NCI-H345 treated with DMSO at 0.1 percent for 48 hours (cell line): ENCODE results near the gene SDF4.
A peak's percentile ranks its signal among the peaks of the same experiment; 100 is the strongest.

ENCODE experiments used
- DNase-seq: peaks from one replicate; lab custom pipeline; 2025; ENCODE audit not compliant: unreplicated experiment; lab: John Stamatoyannopoulos, UW

SDF4 gene

DNA sequence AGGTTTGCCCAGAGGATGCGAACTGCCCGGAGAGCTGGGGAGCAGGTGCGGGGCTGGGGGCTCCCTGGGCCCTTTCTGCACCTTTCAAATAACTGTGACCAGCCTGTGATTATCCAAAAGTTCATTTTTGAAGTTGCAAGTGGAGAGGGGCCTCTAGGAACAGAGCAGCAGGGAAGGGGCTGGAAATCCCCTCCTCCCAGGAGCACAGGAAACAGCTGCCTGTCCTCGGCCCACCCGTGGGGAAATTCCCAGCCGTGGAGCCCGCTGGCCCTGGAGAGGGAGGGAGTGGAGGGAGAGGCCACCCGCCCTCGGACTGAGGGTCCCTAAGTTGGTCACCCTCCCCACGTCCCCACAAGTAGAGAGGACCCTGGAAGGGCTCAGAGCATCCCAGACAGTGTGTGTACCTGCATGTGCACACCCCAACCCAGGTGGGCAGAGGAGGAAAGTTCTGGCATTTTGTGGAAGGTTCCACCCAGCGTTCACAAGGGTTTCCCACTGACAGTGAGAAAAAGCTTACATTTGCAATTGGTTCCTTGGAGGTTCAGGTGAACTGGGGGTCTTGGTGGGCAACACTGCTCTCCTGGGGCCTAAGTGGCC lies 16.6 kb downstream of the SDF4 start:
- no peak for DNase-seq

DNA sequence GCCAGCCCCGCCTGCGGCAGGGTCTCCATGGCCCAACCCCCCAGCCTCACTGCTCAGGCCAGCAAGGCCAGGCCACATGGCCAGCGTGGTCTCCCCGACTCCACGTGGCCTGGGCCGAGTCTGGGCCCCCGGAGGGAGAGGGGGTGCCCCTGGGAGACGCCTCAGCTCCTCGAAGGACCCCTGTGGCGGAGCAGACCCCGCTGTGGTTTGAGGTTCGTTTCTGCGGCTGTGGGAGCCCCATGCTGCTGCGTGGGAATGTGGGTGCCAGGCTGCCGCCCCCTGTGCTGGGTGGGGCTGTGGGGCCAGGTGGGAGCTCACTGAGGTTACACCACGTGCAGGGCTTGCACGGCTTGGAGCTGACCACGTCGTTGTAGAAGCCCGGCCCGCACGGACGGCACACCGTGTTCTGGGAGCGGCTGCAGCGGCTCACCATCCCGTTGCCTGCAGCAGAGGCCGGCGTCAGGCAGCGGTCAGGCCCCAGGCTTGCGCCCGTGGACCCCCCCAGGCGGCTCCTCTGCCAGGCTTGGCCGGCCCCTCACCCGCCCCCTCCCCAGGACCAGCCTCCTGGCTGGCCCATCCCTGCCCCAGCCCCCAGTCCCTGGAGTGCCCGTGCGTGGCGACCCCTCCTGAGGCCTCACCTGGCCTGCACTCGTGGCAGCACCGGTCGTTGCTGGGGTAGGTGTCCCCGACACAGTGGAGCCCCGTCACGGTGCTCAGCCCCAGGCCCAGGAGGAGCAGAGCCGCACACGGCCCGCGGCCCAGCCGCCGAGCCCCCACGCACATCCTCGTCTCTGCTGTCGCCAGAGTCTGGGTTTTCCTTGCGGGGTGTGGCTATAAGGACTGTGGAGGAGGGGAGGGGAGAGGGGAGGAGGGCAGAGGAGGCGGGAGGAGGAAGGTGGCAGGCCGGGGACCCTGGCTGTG lies 18.2 kb downstream of the SDF4 start, which contains the start of gene TNFRSF4:
Gene TNFRSF4, minus strand, starts transcription at position 809 of the 921 bp plus-strand sequence. Its CDS starts 26 bp downstream, at position 783.
- DNase-seq: no peak

DNA sequence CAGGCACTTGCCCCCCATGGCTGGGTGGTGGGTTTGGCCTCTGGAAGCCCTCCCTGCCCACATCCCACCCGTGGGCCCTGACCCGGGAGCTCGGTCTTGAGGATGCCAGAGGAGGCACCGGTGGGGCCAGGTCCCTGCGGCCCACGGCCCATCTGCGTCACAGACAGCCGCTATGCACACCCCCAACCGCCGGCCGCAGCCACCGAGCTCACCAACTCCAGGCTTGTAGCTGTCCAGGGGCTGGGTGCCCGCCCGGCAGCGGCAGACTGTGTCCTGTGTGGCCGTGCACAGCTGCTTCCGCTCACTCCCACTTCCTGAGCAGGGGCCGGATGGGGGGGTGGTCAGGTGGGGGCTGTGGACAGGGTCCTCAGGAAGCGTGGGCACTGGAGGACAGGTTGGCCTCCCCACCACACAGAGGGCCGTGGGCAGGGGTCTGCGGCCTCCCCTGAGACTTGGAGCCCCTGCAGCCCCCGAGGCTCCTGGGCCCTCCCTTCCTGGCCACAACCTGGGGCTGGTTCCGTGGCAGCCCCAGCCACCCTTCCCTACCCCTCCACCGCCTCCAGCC lies 18.9 kb downstream of the SDF4 start:
- DNase-seq: no peak

DNA sequence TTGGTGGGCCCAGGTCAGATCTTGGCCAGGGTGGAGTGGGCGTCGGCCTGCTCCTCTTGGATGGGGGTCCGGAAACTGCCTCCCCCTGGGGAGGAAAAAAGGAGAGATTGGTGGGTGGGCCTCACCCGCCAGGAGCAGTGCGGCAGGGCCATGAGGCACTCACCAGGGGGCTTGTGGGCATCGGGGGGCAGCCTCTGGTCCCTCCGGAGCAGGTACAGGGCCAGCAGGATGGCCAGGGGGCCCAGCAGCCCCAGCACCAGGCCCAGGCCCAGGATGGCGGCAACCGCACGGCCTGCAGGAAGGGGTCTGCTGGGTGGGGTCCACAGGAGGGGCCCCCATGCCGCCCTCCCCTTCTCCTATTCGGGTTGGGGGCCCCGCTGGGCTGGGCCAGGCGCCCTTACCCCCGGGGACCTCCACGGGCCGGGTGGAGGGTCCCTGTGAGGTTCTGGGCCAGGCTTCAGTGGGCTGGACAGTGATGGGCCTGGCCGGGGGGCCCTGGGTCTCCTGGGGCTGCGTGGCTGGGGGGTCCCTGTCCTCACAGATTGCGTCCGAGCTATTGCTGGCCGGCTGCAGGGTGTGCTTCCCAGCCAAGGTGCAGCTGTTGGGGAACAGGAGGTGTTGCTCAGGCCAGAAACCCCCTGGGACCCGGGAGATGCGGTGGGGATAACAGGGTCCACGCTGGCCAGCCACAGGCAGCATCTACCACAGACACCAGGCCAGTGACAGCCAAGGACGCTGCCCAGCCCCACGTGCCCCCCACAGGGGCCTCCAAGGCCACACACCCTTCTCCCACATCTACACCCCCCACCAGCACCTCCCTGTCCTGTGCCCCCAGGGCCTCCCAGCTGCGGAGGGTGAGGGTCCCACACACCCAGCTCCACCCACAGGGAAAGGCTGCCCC lies 20.0 kb downstream of the SDF4 start:
- no peak for DNase-seq

DNA sequence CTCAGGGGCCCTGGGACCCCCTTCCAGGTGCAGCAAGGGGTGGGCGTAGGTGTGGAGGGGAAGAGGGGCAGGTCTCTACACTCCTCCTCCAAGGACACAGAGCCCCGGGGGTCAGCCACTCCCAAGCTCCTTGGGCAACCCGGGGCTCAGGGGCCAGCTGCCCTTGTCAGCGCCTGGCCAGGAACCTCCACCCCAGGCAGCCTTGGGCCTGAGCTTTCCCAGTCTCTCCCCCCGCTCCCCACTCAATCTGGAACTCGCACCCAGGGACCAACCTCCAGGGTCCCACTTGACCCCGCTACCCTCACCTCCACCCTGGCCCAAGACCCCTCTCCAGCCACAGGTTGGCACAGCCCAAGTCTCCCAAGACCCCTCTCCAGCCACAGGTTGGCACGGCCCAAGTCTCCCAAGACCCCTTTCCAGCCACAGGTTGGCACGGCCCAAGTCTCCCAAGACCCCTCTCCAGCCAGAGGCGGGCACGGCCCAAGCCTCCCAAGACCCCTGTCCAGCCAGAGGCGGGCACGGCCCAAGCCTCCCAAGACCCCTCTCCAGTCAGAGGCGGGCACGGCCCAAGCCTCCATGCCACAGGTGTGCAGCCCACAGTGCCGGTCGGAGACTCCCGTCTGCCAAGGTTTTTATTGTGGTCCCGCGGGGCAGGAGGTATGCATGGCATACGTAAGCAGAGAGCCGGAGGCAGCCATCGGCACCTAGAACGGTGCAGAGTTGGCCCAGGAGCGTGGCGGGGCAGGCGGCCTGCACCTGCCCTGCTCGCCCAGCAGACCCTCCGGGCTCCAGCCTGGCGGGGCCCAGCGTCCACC lies 20.9 kb downstream of the SDF4 start:
- DNase-seq: no peak

DNA sequence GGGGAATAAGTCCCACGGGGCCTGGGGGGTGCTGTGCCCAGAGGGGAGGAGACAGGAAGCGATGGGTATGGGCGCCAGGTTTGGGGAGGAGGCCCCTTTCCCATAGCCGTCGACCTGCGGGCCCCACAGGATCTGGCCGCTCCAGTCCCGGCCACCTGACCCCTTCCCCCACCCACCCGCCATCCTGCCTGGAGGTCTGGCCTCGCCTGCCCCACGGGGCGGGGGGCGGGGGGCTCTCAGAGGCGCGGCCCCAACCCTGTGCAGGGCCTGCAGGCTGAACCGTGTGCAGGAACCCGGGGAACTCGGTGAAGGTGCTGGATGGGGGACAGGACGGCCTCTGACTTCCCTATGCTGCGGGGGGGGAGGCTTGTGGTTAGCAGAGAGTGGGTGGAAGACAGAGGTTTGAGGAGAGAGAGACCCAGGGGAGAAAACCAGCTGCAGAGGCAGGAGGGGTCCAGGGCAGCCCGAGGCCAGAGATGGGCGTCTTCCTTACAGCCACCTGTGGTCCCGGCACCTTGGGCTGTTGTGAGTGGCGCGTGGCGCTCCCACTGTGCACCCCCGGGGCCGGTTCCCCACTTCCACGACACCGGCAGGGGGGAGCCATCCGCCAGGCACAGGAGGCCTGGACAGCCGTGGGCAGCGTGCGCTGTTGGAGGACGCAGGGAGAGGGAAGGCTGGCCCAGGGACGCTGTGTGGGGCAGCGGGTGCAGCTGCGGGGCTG lies 22.9 kb downstream of the SDF4 start:
- DNase-seq: no peak

DNA sequence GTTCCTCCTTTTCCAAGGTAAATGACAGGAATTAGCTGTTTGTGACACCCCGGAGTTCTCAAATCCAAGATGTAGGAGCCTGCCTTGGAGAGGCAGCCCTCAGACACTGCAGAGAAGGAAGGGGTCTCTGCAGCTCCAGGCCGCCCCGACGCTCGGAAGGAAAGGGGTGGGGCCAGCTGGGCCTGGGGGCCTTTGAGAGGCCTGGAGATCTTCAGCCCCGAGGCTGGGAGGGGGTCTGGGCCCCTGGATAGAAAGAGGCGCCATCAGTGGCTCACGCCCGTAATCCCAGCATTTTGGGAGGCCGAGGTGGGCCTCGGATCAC lies 24.3 kb downstream of the SDF4 start:
- no peak for DNase-seq

DNA sequence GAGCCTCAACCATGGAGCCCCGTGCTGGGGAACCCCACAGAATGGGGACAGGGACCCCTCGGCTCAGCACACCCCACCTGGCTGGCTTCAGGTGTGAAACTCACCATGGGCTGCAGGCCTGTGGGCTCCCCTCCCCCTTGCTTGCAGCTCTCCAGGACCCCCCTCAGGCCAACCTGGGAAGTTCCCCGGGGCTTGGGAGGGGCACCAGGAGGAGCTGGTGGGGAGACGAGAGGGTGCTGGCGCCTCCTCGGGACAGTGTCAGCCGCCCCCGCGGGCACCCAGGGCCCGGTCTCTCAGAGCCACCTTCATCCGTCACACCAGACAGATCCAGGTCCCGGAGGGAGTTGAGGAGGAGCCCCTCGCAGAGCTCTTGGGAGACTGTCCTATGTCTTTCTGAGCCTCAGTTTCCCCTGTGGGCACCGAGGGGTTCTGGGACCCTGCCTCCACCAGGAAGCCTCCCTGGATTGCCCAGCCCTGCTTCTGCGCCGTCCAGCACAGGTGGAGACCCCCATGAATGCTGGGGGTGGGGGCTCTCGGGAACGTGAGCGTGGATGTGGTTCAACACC lies 24.8 kb downstream of the SDF4 start:
- DNase-seq: no peak

DNA sequence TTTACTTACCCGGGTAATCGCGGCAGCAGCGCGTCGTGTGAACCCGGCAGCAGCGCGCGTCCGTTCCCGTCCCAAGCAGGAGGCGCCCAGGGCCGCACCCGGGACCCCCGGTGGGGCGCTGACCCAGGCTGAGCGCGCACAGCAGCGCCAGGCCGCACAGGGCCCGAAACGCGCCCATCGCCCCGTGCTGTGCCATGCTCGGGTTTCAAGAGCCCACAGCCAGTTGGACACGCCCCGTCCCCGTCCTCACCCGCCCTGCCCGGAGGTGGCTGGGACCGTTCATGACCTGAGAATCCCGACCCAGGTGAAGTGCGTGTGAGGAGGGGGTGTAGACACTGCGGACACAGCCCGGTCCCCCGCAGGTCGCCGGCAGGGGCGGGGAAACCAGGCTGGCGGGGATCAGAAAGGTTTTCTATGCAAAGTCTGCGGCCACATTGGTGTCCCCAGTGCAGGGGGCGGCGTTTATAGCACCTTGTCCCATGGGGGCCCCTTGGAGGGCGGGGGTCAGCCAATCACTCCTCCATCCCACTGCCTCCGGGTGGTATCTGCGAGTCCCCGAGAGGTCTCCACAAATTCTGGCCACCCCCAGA lies 25.3 kb downstream of the SDF4 start, which contains the start of gene TNFRSF18:
Gene TNFRSF18, minus strand, starts transcription at position 217 of the 590 bp plus-strand sequence. Its CDS starts 21 bp downstream, at position 196.
- DNase-seq: no peak

DNA sequence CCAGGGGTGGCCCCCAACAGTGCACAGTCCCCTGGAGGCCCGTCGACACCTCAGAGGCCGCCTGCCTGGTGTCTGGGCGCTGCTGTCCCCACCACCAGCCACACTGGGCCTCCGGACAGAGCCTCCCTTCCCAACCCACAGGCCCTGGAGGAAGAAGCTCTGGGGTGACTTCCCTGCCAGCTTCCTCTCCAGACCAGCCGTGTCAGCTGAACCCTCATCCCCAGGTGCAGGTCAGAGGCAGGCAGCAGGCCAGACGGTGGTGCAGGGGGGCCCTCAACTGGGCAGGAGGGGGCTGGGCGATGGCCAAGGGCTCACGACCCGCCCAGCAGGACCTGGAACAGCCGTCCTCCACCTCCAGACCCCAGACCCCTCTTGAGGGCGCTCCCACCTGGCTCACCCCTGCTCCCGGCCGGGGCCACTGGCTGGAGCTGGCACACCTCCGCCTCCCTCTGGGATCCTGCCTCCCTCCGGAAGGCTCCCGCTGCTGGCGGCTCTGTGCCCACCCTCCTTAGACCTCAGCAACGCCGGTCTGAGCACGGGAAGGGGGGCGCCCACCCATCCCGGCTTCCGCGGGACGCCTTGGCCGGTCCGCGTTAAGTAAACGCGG lies 25.9 kb downstream of the SDF4 start:
- DNase-seq: no peak

DNA sequence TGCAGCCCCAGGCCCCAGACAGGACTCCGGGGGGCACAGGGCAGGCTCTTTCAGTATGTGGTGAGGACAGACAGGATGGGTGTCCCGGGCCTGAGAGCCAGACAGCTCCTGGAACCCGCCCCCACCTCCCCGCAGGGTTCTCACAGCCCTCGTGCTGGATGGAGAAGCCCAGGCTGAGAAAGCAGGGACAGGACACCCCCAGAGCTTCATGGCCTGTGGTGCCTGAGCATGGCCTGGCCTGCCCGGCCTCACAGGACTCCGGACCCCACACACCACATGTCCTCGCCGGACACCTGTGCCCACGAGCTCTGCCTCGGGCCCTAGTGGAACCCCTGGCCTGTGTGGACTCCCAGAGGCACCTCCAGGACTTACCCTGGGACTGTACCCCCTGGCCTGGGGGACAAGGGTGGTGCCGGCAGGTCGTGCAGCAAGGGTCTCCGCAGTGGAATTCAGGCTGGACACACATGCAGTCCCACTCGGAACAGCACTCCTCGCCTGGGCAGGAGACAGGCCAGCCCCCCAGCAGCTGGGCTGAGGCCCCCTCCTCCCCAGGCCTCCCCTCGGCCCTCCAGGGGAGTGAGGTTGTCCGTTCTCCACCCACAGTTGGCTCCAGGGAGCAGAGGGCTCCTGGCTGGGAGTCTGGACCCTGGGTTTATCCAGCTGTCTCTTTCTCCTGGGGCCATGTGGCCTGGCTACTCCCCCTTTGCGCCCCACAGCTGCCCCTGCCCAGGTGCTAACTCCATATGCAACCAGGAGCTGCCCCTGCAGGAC lies 26.6 kb downstream of the SDF4 start:
- DNase-seq: no peak

DNA sequence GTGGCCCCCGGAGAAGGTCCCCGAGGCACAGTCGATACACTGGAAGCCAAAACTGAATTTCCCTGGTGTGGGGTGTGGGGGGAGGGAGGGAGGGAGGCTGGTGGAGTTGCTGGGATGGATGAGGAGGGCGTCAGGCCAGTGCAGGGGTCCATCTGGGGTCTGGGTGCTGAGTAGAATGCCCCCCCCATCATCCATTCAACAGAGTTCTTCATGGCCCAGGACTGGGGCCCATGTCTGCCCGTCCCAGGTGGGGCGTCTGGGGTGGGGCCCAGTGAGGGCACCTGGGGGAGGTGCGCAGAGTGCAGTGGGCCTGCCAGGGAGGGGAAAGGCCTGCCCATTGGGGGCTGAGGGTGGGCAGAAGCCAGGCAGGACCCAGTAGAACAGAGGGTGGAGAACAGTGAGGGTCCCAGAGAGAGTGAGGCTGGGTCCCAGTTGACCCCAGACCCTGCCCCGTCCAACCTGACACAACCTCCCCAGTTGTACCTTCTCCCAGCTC lies 27.3 kb downstream of the SDF4 start:
- DNase-seq: no peak

DNA sequence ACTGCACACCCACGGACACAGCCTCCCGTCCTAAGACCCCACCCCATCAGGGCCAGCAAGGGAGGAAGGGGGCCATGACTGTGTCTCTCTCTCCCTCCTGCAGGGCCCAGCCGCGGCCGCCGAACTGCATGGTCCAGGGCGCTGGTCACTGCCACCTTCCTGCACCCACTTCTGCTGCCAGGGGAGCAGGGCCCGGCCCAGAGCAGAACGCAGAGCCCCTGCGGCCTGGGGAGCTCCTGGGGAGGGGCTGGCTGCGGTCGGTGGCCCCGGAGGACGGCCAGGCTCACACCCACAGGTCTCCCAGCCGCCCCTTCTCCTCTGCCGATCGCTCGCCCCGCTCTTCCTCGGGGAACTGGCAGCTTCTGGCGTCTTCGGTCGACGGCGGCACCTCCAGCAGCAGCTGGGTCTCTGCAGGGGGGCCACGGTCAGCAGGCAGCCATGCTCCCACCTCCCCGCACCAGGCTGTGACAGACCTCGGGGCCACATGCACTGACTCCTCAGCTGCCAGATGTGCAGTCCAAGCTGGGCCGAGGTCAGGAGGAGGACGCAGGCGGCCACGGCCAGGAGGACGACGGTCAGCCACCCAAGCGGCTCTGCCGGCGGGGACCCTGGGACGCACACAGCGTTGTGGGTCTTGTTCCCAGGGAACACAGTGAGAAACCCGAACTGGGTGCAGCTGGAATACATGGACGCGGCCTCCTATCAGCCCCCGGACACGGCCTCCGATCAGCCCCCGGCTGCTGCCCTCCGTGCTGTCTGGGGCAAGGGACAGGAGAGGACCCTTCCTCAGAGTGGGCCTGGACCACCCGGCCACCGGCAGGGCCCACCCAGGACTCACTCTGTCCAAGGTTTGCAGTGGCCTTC lies 28.0 kb downstream of the SDF4 start:
- no peak for DNase-seq

DNA sequence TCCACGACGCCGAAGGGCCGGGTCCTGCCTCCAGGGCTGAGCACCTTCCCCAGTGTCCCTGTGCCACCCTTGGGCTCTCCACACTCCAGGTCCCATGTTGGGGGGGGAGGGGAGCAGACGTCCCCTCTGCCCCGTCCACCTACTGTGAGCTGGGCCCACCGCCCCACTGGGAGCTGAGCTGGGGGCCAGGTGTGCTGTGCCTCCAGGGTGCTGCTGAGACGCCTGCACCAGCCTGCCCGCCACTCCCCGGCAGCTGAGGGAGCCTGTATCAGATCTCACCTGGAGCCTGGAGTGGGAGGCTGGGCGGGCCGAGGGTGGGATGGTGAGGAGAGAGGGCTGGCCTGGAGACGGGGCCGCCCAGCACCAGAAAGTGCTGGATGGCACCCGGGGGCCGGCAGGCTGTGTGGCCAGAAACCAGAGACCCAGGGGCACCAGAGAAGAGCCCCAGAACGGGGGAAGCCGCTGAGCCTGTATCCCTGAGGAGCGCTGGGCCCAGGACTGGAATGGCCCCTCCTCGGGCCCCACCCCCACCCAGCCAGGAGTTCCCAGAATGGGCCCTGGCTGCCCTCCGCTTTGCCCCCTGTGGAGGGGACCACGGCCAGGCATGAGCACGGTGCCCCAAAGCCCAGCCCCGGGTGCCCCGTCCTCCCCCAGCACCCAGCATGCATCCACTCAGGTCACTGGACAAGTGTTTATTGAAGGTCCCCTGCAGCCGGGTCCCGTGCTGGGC lies 28.8 kb downstream of the SDF4 start:
- no peak for DNase-seq

DNA sequence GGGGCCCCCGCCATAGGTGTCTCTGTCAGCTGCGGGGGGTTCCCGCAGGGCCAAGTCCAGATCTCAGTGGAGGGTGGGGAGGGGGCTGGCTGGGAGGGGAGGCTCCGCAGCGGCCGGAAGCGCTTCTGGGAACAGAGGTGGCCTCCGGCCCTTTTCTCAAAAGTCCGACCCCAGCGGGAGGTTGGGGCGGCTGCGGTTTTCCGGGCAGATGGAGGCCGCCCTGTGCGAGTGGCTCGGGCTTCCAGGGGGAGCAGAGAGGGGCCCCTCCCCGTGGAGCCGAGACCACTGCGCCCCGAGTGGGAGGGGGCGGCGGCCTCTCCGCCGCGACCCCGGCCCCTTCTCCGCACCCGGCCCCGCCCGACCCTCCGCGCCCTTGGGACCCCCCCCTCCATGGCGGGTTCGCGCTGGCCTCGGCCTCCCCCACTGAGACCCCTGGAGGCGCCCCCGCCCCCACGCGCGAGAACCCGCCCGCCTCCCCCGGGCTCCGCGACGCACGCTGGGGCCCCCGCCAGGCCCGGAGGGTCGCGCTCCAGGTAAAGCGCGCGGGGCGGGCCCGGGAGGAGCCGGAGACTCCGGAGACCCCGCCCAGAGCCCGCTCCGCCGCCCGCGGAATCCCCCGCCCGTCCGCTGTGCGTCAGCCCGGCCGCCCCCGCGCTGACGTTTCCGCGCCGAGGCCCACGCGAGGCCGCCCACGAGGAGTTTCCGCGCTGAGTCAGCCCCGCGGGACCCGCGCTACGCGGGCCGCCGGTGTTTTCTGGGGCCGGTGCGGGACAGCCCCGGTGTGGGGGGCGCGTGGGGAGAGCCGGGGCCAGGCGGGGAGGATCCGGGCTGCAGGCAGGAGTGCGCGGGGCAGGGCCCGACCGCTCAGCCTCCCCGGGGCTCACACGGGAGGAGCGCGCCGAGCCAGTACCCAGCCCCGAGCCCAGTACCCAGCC lies 30.7 kb downstream of the SDF4 start:
- peak; percentile 4 for DNase-seq
